H1 (cell line): ENCODE data around the gene ATE1.

Experiments
- ASH2L ChIP-seq: fragments of 200-600, 300-600 bp; sonication (generic); IDR thresholded peaks from one replicate; pipeline ENCODE4 v1.7.1; 2017; ENCODE audit warnings: low read length
- POLR2A ChIP-seq, 2 experiments: IDR thresholded peaks; 1 replicate in 1 of 2; 2 replicates in 1 of 2; pipeline ENCODE4 v1.6.1; 2011; ENCODE audit warnings: low read depth in 2 of 2, low read length in 2 of 2, mild to moderate bottlenecking in 2 of 2; ENCODE audit errors: control extremely low read depth in 1 of 2
- ZNF274 ChIP-seq: IDR thresholded peaks from 2 replicates; pipeline ENCODE4 v1.7.0; 2012; ENCODE audit warnings: low read length, borderline replicate concordance; ENCODE audit errors: extremely low read depth
- TF ChIP-seq, protein P1 (sequence below), 3 experiments: IDR thresholded peaks; 1 replicate in 2 of 3; 2 replicates in 1 of 3; pipeline versions ENCODE4 v1.5.1 to v1.6.1; 2011; ENCODE audit warnings: low read length in 3 of 3, mild to moderate bottlenecking in 3 of 3, inconsistent platforms in 2 of 3, low read depth in 1 of 3, moderate library complexity in 1 of 3; ENCODE audit not compliant: insufficient read depth in 1 of 3; ENCODE audit errors: control extremely low read depth in 1 of 3
- TF ChIP-seq, protein P2 (sequence below): IDR thresholded peaks from 2 replicates; pipeline ENCODE4 v1.6.1; 2012; ENCODE audit warnings: inconsistent platforms

DNA sequence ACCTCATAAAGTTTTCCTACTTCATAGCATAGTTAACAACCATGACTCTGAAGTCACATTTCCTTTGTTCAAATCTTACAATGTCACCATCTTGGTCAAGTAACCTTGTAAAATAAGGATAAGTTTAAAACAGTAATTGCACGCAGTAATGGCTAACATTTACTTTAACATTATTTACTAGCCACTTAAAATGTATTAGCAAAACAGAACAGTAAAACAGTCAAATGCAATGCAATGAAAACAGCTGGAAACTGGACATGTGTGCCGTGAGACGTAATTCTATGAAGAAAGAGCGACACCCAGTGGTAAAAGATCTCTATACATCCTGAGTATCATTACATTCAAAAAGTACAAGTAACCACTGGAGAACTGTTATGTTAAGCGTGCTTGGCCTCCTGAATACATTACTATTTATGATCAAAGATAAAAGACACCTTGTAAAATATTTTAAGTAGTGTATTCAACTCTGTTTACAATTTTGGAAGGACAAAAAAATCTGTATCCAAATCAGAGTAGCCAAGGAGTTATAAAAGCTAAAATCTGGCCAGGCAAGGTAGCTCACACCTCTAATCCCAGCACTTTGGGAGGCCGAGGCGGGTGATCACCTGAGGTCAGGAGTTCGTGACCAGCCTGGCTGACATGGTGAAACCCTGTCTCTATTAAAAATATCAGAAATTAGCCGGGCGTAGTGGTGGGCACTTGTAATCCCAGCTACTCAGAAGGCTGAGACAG lies 27.2 kb downstream of the ATE1 start:
- TF ChIP-seq, protein P1, sequence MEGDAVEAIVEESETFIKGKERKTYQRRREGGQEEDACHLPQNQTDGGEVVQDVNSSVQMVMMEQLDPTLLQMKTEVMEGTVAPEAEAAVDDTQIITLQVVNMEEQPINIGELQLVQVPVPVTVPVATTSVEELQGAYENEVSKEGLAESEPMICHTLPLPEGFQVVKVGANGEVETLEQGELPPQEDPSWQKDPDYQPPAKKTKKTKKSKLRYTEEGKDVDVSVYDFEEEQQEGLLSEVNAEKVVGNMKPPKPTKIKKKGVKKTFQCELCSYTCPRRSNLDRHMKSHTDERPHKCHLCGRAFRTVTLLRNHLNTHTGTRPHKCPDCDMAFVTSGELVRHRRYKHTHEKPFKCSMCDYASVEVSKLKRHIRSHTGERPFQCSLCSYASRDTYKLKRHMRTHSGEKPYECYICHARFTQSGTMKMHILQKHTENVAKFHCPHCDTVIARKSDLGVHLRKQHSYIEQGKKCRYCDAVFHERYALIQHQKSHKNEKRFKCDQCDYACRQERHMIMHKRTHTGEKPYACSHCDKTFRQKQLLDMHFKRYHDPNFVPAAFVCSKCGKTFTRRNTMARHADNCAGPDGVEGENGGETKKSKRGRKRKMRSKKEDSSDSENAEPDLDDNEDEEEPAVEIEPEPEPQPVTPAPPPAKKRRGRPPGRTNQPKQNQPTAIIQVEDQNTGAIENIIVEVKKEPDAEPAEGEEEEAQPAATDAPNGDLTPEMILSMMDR (IDR thresholded peaks at IDR 0.05; ENCODE audit: control extremely low read depth in 1 of 3, insufficient read depth in 1 of 3, low read depth in 1 of 3, low read length in 3 of 3) = peak in 2 of 3 experiments; percentile 61 to 76; a peak in 3 of 4 replicates
- TF ChIP-seq POLR2A (IDR thresholded peaks at IDR 0.05; ENCODE audit: control extremely low read depth in 1 of 2, low read depth in 2 of 2, low read length in 2 of 2) (no peak), ZNF274 (no peak), ASH2L (no peak)
- TF ChIP-seq, protein P2, sequence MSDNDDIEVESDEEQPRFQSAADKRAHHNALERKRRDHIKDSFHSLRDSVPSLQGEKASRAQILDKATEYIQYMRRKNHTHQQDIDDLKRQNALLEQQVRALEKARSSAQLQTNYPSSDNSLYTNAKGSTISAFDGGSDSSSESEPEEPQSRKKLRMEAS = no peak
